MM.1S (cell line): ENCODE results near the gene TIMM13.
"Not testable (repeated sequence)": the region's sequence is repeated elsewhere in the genome, so short reads cannot be mapped to it uniquely, and the experiment has no call there.

Experiments used
- DNase-seq: peaks from one replicate; pipeline ENCODE4 v3.0.0-alpha.2; 2015
- H2AFZ ChIP-seq: fragments of 300-600 bp; sonication (generic); 2 replicates; pipeline ENCODE4 v1.6.0; 2016; ENCODE audit warnings: antibody characterized with exemption, low read length
- H3F3A ChIP-seq: fragments of 300-600 bp; sonication (generic); 2 replicates; pipeline ENCODE4 v1.6.1; 2016; ENCODE audit warnings: mild to moderate bottlenecking, antibody characterized with exemption, low read length, moderate library complexity, mixed read lengths; ENCODE audit not compliant: insufficient read depth
- H3K27ac ChIP-seq: fragments of 300-600 bp; sonication (generic); 2 replicates; pipeline ENCODE4 v1.5.1; 2016; ENCODE audit warnings: mild to moderate bottlenecking, low read length
- H3K27me3 ChIP-seq: fragments of 300-600 bp; sonication (generic); replicated peaks from 2 replicates; pipeline ENCODE4 v1.6.0; 2016; ENCODE audit warnings: low read length; ENCODE audit not compliant: insufficient read depth
- H3K36me3 ChIP-seq: fragments of 300-600 bp; sonication (generic); replicated peaks from 2 replicates; pipeline ENCODE4 v1.6.1; 2016; ENCODE audit warnings: mild to moderate bottlenecking, low read length, mixed read lengths; ENCODE audit not compliant: insufficient read depth
- H3K4me1 ChIP-seq: fragments of 300-600 bp; sonication (generic); 2 replicates; pipeline ENCODE4 v1.6.1; 2016; ENCODE audit warnings: low read length, mixed read lengths
- H3K4me2 ChIP-seq: fragments of 300-600 bp; sonication (generic); 2 replicates; pipeline ENCODE4 v1.6.0; 2016; ENCODE audit warnings: low read depth, low read length
- H3K4me3 ChIP-seq: fragments of 300-600 bp; sonication (generic); 2 replicates; pipeline ENCODE4 v1.5.1; 2016; ENCODE audit warnings: low read length, mixed read lengths
- H3K79me2 ChIP-seq: fragments of 300-600 bp; sonication (generic); 2 replicates; pipeline ENCODE4 v1.6.1; 2016; ENCODE audit warnings: mixed run types, low read length, mixed read lengths
- H3K9ac ChIP-seq: fragments of 300-600 bp; sonication (generic); 2 replicates; pipeline ENCODE4 v1.6.1; 2016; ENCODE audit warnings: low read length, mixed read lengths
- H3K9me2 ChIP-seq: fragments of 300-600 bp; sonication (generic); replicated peaks from 2 replicates; pipeline ENCODE4 v1.6.1; 2016; ENCODE audit warnings: mild to moderate bottlenecking, low read length, mixed read lengths; ENCODE audit not compliant: insufficient read depth
- H3K9me3 ChIP-seq: fragments of 300-600 bp; sonication (generic); replicated peaks from 2 replicates; pipeline ENCODE4 v1.6.1; 2016; ENCODE audit warnings: mild to moderate bottlenecking, low read length, mixed read lengths; ENCODE audit not compliant: insufficient read depth
- H4K20me1 ChIP-seq: fragments of 300-600 bp; sonication (generic); 2 replicates; pipeline ENCODE4 v1.6.1; 2016; ENCODE audit warnings: mild to moderate bottlenecking, low read length, moderate library complexity, mixed read lengths; ENCODE audit not compliant: insufficient read depth
- CTCF ChIP-seq: fragments of 300-600 bp; sonication (generic); IDR thresholded peaks from 2 replicates; pipeline ENCODE4 v1.5.1; 2016; ENCODE audit warnings: antibody characterized with exemption, low read length, mixed read lengths
- EZH2 ChIP-seq: fragments of 300-600 bp; sonication (generic); optimal IDR thresholded peaks from 2 replicates; pipeline ENCODE3; 2017; ENCODE audit warnings: low read depth, mild to moderate bottlenecking, antibody characterized with exemption, low read length, mixed read lengths
- EZH2phosphoT487 ChIP-seq: fragments of 300-600 bp; sonication (generic); IDR thresholded peaks from 2 replicates; pipeline ENCODE4 v1.6.1; 2018; ENCODE audit warnings: antibody characterized with exemption, low read length

The TIMM13 gene

GRCh38 chr19:2469102-2469914, 41.9 kb upstream of the TIMM13 start:
- Histone ChIP-seq H3K9ac (peak overlapping the region; percentile 7; the same call in 1 of the 2 replicates), H2AFZ (peak overlapping the region; percentile 62), H3K4me3 (no peak overlapping the region), H4K20me1 (no peaks in the 10 kb centered on the region), H3K27ac (peak overlapping the region; percentile 53; the same call in 1 of the 2 replicates), H3K4me1 (peaks cover 14% of the 10 kb centered on the region), H3K36me3 (no peaks in the 10 kb centered on the region), H3K4me2 (peak overlapping the region; percentile 35), H3K9me2 (no peaks in the 10 kb centered on the region), H3K27me3 (no peaks in the 10 kb centered on the region), H3K9me3 (no peaks in the 10 kb centered on the region), H3F3A (peaks cover 11% of the 10 kb centered on the region), H3K79me2 (no peaks in the 10 kb centered on the region)
- TF ChIP-seq CTCF, result no peak; the same call in 1 of the 2 replicates
- TF ChIP-seq EZH2phosphoT487, result no peak
- TF ChIP-seq EZH2, result no peak
- DNase-seq, result peak; percentile 90

GRCh38 chr19:2468596-2468995, 41.2 kb upstream of the TIMM13 start:
- TF ChIP-seq CTCF (no peak), EZH2phosphoT487 (no peak), EZH2 (no peak)
- Histone ChIP-seq H3F3A (peaks cover 18% of the 10 kb centered on the region), H3K4me1 (peaks cover 11% of the 10 kb centered on the region), H3K27me3 (no peaks in the 10 kb centered on the region), H3K36me3 (no peaks in the 10 kb centered on the region), H3K27ac (no peak overlapping the region), H4K20me1 (no peaks in the 10 kb centered on the region), H2AFZ (no peak overlapping the region), H3K4me2 (no peak overlapping the region), H3K9me3 (no peaks in the 10 kb centered on the region), H3K4me3 (no peak overlapping the region), H3K9me2 (no peaks in the 10 kb centered on the region), H3K9ac (no peak overlapping the region), H3K79me2 (no peaks in the 10 kb centered on the region)
- no peak for DNase-seq

- H3K9me2 ChIP-seq, result no peaks in the 10 kb centered on the region
- H3K4me3 ChIP-seq, result no peak overlapping the region
- no peak for DNase-seq
- no peak for TF ChIP-seq EZH2phosphoT487
- TF ChIP-seq CTCF, result no peak
- TF ChIP-seq EZH2, result no peak
- H3K27me3 ChIP-seq, result no peaks in the 10 kb centered on the region
- no peaks in the 10 kb centered on the region for H4K20me1 ChIP-seq
- H3K4me1 ChIP-seq, result peaks cover 11% of the 10 kb centered on the region
- no peak overlapping the region for H3K27ac ChIP-seq
- H3F3A ChIP-seq, result peaks cover 31% of the 10 kb centered on the region
- H3K36me3 ChIP-seq, result no peaks in the 10 kb centered on the region
- no peak overlapping the region for H3K9ac ChIP-seq
- H3K79me2 ChIP-seq, result no peaks in the 10 kb centered on the region
- H3K4me2 ChIP-seq, result no peak overlapping the region
- H2AFZ ChIP-seq, result no peak overlapping the region
- no peaks in the 10 kb centered on the region for H3K9me3 ChIP-seq
These were observed 37.0 kb upstream of the TIMM13 start for GRCh38 chr19:2464389-2464788.

- not testable (repeated sequence) for H3K9me2 ChIP-seq, H3K27me3 ChIP-seq, H3K27ac ChIP-seq, H3K79me2 ChIP-seq, H3K4me3 ChIP-seq, H3K36me3 ChIP-seq, DNase-seq, H3K9me3 ChIP-seq, H4K20me1 ChIP-seq, H3K9ac ChIP-seq, H3K4me1 ChIP-seq, H3K4me2 ChIP-seq, H2AFZ ChIP-seq
- peaks cover 28% of the 10 kb centered on the region for H3F3A ChIP-seq
These were observed 36.3 kb upstream of the TIMM13 start for GRCh38 chr19:2463694-2464093.
